GM18909 (cell line): Measurements from ENCODE around the gene DIP2C.
"Not testable (repeated sequence)": the region's sequence is repeated elsewhere in the genome, so short reads cannot be mapped to it uniquely, and the experiment has no call there.

Experiments used
- ATAC-seq: cut with Tn5 transposase; IDR thresholded peaks from one replicate; pipeline ENCODE4 v1.9.1; 2021; ENCODE audit warnings: mild to moderate bottlenecking; ENCODE audit not compliant: unreplicated experiment, poor library complexity

The DIP2C gene

GRCh38 chr10:632155-632806 is 57.2 kb downstream of the DIP2C start:
- not testable (repeated sequence) for ATAC-seq

- ATAC-seq = no peak
Observed at GRCh38 chr10:631266-631665, 58.2 kb downstream of the DIP2C start.

- ATAC-seq = no peak
Observed at GRCh38 chr10:630581-631073, 58.8 kb downstream of the DIP2C start.

- ATAC-seq = no peak
Observed at GRCh38 chr10:629186-629998, 60.1 kb downstream of the DIP2C start.

GRCh38 chr10:628386-629045 is 61.0 kb downstream of the DIP2C start:
- ATAC-seq = no peak

- ATAC-seq = no peak
Observed at GRCh38 chr10:627032-627992, 62.2 kb downstream of the DIP2C start.

- no peak for ATAC-seq
Observed at GRCh38 chr10:625751-626711, 63.4 kb downstream of the DIP2C start.

- ATAC-seq = no peak
Observed at GRCh38 chr10:625333-625696, 64.2 kb downstream of the DIP2C start.

GRCh38 chr10:624605-625332 is 64.7 kb downstream of the DIP2C start:
- ATAC-seq = no peak

- no peak for ATAC-seq
Observed at GRCh38 chr10:624312-624604, 65.2 kb downstream of the DIP2C start.

- no peak for ATAC-seq
Observed at GRCh38 chr10:623477-624311, 65.8 kb downstream of the DIP2C start.

- ATAC-seq = no peak
Observed at GRCh38 chr10:623014-623413, 66.5 kb downstream of the DIP2C start.

- ATAC-seq = no peak
Observed at GRCh38 chr10:621981-622740, 67.3 kb downstream of the DIP2C start.

GRCh38 chr10:621513-621912 is 68.0 kb downstream of the DIP2C start:
- no peak for ATAC-seq

- ATAC-seq = no peak
Observed at GRCh38 chr10:620971-621370, 68.5 kb downstream of the DIP2C start.

- ATAC-seq = no peak
Observed at GRCh38 chr10:620417-620816, 69.1 kb downstream of the DIP2C start.

- ATAC-seq = no peak
Observed at GRCh38 chr10:619710-620109, 69.8 kb downstream of the DIP2C start.
